Neural cell (in vitro differentiated cells): ENCODE data around the gene IGF1R. TPM values are rescaled to one million over a fixed set of nuclear protein-coding genes. Genes with fewer than 3 reads are reported as not detected.

Source experiments
- H2AFZ ChIP-seq: fragments of 200-600, 300-800 bp; sonication (generic), shearing (Covaris generic); 2 replicates; pipeline ENCODE4 v1.6.0; 2014; ENCODE audit warnings: low read depth, mild to moderate bottlenecking, antibody characterized with exemption, low read length, moderate library complexity
- H3F3A ChIP-seq: fragments of 200-600 bp; shearing (Covaris generic); 2 replicates; pipeline ENCODE4 v1.6.1; 2016; ENCODE audit warnings: mild to moderate bottlenecking, moderate library complexity, mixed read lengths, antibody characterized with exemption, low read length; ENCODE audit not compliant: insufficient read depth, poor library complexity, severe bottlenecking
- H3K27ac ChIP-seq: fragments of 200-600, 300-800 bp; sonication (generic), shearing (Covaris generic); 2 replicates; pipeline ENCODE4 v1.5.1; 2014; ENCODE audit warnings: mild to moderate bottlenecking, low read length, moderate library complexity
- H3K27me3 ChIP-seq: fragments of 300-800, 200-600 bp; sonication (generic), shearing (Covaris generic); 2 replicates; pipeline ENCODE4 v1.6.0; 2014; ENCODE audit warnings: mild to moderate bottlenecking, low read depth, low read length, moderate library complexity; ENCODE audit not compliant: insufficient read depth
- H3K36me3 ChIP-seq: fragments of 300-800, 200-600 bp; sonication (generic), shearing (Covaris generic); 2 replicates; pipeline ENCODE4 v1.5.1; 2014; ENCODE audit warnings: mild to moderate bottlenecking, antibody characterized with exemption, low read length, moderate library complexity; ENCODE audit not compliant: insufficient read depth
- H3K4me2 ChIP-seq: fragments of 300-800, 200-600 bp; sonication (generic), shearing (Covaris generic); 2 replicates; pipeline ENCODE4 v1.6.0; 2014; ENCODE audit warnings: mild to moderate bottlenecking, low read length
- H3K4me3 ChIP-seq: fragments of 300-800, 200-600 bp; sonication (generic), shearing (Covaris generic); 2 replicates; pipeline ENCODE4 v1.5.1; 2014; ENCODE audit warnings: mild to moderate bottlenecking, low read length, moderate library complexity
- H3K79me2 ChIP-seq: fragments of 200-600 bp; shearing (Covaris generic); replicated peaks from 2 replicates; pipeline ENCODE4 v1.6.0; 2014; ENCODE audit warnings: mild to moderate bottlenecking, low read length, moderate library complexity; ENCODE audit not compliant: insufficient read depth
- H3K9ac ChIP-seq: fragments of 300-800, 200-600 bp; sonication (generic), shearing (Covaris generic); 2 replicates; pipeline ENCODE4 v1.6.1; 2016; ENCODE audit warnings: mild to moderate bottlenecking, low read length, mixed read lengths
- H3K9me2 ChIP-seq: fragments of 200-600 bp; shearing (Covaris generic); 2 replicates; pipeline ENCODE4 v1.6.1; 2016; ENCODE audit warnings: mild to moderate bottlenecking, low read length, mixed read lengths; ENCODE audit not compliant: insufficient read depth
- H3K9me3 ChIP-seq: fragments of 200-600, 300-800 bp; sonication (generic), shearing (Covaris generic); 2 replicates; pipeline ENCODE4 v1.6.1; 2016; ENCODE audit warnings: mild to moderate bottlenecking, mixed run types, low read length, moderate library complexity, mixed read lengths
- H4K20me1 ChIP-seq: fragments of 200-600 bp; shearing (Covaris generic); 2 replicates; pipeline ENCODE4 v1.6.1; 2016; ENCODE audit warnings: mild to moderate bottlenecking, mixed run types; ENCODE audit not compliant: insufficient read depth
- EP300 ChIP-seq: fragments of 450-650 bp; conservative IDR thresholded peaks from 2 replicates; pipeline ENCODE4 v1.6.1; 2014; ENCODE audit warnings: antibody characterized with exemption, mild to moderate bottlenecking, moderate library complexity; ENCODE audit not compliant: poor library complexity, severe bottlenecking
- EZH2 ChIP-seq: fragments of 200-600, 300-800 bp; shearing (Covaris generic), sonication (generic); IDR thresholded peaks from 2 replicates; pipeline ENCODE4 v1.6.1; 2014; ENCODE audit warnings: antibody characterized with exemption, low read length, borderline replicate concordance, mild to moderate bottlenecking; ENCODE audit not compliant: insufficient read depth, poor library complexity, severe bottlenecking
- MXI1 ChIP-seq: fragments of 450-650 bp; conservative IDR thresholded peaks from 2 replicates; pipeline ENCODE4 v1.6.1; 2014; ENCODE audit warnings: antibody characterized with exemption, mild to moderate bottlenecking; ENCODE audit not compliant: poor library complexity, severe bottlenecking
- POLR2AphosphoS5 ChIP-seq: IDR thresholded peaks from 2 replicates; pipeline ENCODE4 v1.6.1; 2012
- RAD21 ChIP-seq: fragments of 450-650 bp; conservative IDR thresholded peaks from 2 replicates; pipeline ENCODE4 v1.6.1; 2014; ENCODE audit warnings: antibody characterized with exemption, mild to moderate bottlenecking, moderate library complexity
- SMC3 ChIP-seq: fragments of 450-650 bp; conservative IDR thresholded peaks from 2 replicates; pipeline ENCODE4 v1.6.1; 2014; ENCODE audit warnings: antibody characterized with exemption, mild to moderate bottlenecking, moderate library complexity; ENCODE audit not compliant: poor library complexity
- TAF1 ChIP-seq: IDR thresholded peaks from 2 replicates; pipeline ENCODE4 v1.6.1; 2012; ENCODE audit warnings: low read depth
- polyA plus RNA-seq: library from polyadenylated mRNA; depleted of rRNA; stranded (reverse); fragments of >200 nt; gene quantifications from 2 replicates; pipeline ENCODE4 v1.2.3, GENCODE V29; 2014
- TF ChIP-seq, protein P1 (sequence below): fragments of 450-650 bp; IDR thresholded peaks from 2 replicates; pipeline ENCODE4 v1.5.1; 2014; ENCODE audit warnings: antibody characterized with exemption, mild to moderate bottlenecking, moderate library complexity; ENCODE audit not compliant: poor library complexity, severe bottlenecking
- TF ChIP-seq, protein P2 (sequence below): IDR thresholded peaks from 2 replicates; pipeline ENCODE4 v1.6.1; 2012; ENCODE audit warnings: borderline replicate concordance

IGF1R gene
- polyA plus RNA-seq, 1 donor from 2014 or later: 10.9 TPM

DNA sequence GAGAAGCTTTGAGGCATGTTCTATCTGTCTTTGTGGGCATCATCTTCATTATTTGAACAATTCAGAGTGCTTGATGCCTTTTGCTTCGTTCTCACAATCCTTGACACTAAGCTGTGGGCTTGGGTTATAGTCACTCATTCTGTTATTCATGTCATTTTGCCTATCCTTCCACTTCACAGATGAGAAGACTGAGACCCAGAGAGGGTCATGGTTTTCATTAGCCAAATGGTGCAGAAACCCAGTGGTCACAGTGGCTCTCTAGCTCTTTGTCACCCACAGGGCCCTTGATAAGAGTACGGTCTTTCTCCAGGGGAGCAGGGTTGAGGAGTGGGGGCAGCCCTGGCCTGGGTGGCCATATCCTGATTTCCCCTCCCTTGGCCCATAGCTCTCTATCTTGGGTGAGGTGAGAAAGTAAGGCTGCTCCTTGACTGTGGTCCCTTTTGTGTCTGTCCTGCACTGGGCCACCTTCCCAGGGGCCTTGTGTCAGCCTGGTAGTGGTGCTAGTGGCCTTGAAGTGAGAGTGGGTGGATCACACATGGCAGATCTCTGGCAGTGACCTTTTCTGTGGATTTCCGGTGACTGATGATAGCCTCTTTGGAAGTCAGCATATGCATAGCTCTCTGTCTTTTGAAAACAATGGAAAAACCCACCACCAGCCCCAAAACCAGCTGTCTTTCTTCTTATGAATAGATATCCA is 130.1 kb downstream of the IGF1R start:
- no peak overlapping the region for H3K27ac ChIP-seq

DNA sequence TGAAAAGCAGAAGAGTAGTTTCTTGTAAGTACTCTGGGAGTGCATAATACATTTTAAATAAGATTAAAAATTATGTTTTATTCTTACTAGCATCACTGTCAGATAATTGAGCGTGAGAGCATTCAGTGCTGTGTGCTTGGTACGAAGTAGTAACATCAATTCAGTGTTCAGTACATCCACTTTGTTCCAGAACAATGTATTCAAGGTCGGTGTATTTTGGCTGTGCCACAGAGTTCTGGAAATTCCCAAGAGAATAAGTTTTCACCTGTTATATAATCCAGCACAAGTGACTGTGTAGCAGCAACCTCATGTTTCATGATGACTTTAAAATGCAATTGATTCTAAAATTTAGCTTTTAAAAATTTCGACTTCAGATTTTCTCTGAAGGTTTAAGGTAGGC is 130.6 kb downstream of the IGF1R start:
- H3K9ac ChIP-seq: no peak overlapping the region
- no peaks in the 10 kb centered on the region for H3K9me3 ChIP-seq
- no peak overlapping the region for H3K4me3 ChIP-seq
- TF ChIP-seq POLR2AphosphoS5: no peak
- TF ChIP-seq, protein P1, sequence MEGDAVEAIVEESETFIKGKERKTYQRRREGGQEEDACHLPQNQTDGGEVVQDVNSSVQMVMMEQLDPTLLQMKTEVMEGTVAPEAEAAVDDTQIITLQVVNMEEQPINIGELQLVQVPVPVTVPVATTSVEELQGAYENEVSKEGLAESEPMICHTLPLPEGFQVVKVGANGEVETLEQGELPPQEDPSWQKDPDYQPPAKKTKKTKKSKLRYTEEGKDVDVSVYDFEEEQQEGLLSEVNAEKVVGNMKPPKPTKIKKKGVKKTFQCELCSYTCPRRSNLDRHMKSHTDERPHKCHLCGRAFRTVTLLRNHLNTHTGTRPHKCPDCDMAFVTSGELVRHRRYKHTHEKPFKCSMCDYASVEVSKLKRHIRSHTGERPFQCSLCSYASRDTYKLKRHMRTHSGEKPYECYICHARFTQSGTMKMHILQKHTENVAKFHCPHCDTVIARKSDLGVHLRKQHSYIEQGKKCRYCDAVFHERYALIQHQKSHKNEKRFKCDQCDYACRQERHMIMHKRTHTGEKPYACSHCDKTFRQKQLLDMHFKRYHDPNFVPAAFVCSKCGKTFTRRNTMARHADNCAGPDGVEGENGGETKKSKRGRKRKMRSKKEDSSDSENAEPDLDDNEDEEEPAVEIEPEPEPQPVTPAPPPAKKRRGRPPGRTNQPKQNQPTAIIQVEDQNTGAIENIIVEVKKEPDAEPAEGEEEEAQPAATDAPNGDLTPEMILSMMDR: no peak
- TF ChIP-seq RAD21: no peak
- no peak for TF ChIP-seq SMC3
- TF ChIP-seq MXI1: no peak
- no peak for TF ChIP-seq EP300
- TF ChIP-seq, protein P2, sequence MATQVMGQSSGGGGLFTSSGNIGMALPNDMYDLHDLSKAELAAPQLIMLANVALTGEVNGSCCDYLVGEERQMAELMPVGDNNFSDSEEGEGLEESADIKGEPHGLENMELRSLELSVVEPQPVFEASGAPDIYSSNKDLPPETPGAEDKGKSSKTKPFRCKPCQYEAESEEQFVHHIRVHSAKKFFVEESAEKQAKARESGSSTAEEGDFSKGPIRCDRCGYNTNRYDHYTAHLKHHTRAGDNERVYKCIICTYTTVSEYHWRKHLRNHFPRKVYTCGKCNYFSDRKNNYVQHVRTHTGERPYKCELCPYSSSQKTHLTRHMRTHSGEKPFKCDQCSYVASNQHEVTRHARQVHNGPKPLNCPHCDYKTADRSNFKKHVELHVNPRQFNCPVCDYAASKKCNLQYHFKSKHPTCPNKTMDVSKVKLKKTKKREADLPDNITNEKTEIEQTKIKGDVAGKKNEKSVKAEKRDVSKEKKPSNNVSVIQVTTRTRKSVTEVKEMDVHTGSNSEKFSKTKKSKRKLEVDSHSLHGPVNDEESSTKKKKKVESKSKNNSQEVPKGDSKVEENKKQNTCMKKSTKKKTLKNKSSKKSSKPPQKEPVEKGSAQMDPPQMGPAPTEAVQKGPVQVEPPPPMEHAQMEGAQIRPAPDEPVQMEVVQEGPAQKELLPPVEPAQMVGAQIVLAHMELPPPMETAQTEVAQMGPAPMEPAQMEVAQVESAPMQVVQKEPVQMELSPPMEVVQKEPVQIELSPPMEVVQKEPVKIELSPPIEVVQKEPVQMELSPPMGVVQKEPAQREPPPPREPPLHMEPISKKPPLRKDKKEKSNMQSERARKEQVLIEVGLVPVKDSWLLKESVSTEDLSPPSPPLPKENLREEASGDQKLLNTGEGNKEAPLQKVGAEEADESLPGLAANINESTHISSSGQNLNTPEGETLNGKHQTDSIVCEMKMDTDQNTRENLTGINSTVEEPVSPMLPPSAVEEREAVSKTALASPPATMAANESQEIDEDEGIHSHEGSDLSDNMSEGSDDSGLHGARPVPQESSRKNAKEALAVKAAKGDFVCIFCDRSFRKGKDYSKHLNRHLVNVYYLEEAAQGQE: no peak
- TF ChIP-seq EZH2: no peak
- no peak for TF ChIP-seq TAF1
- H3K79me2 ChIP-seq: peaks cover 19% of the 10 kb centered on the region
- H3K27ac ChIP-seq: no peak overlapping the region
- no peaks in the 10 kb centered on the region for H3K36me3 ChIP-seq
- H3K27me3 ChIP-seq: no peaks in the 10 kb centered on the region
- H4K20me1 ChIP-seq: no peaks in the 10 kb centered on the region
- no peak overlapping the region for H3K4me2 ChIP-seq
- no peak overlapping the region for H2AFZ ChIP-seq
- H3K9me2 ChIP-seq: no peaks in the 10 kb centered on the region
- H3F3A ChIP-seq: no peaks in the 10 kb centered on the region

More for the DNA sequence above, 130.1 kb downstream of the IGF1R start:
- Histone ChIP-seq H3K4me3 (no peak overlapping the region), H3F3A (no peaks in the 10 kb centered on the region), H3K4me2 (no peak overlapping the region), H3K9me3 (no peaks in the 10 kb centered on the region), H3K9me2 (no peaks in the 10 kb centered on the region), H3K9ac (no peak overlapping the region), H3K36me3 (no peaks in the 10 kb centered on the region), H2AFZ (no peak overlapping the region), H4K20me1 (no peaks in the 10 kb centered on the region), H3K79me2 (peaks cover 25% of the 10 kb centered on the region), H3K27me3 (no peaks in the 10 kb centered on the region)
- TF ChIP-seq, protein P2: no peak
- TF ChIP-seq SMC3 (no peak), EP300 (no peak), POLR2AphosphoS5 (no peak), EZH2 (no peak), RAD21 (no peak), TAF1 (no peak), MXI1 (no peak)
- TF ChIP-seq, protein P1: no peak
